HepG2 (cell line): Measurements from ENCODE around the gene ANGPTL5. TPM values are rescaled to one million over a fixed set of nuclear protein-coding genes. Genes with fewer than 3 reads are reported as not detected.

ENCODE experiments used
- BRF2 ChIP-seq: sonication (generic); formaldehyde crosslinking; IDR thresholded peaks from 2 replicates; pipeline ENCODE4 v1.8.1; 2022; ENCODE audit warnings: mild to moderate bottlenecking, missing genetic modification reagents
- CTCF ChIP-seq: sonication (generic); formaldehyde crosslinking; IDR thresholded peaks from 2 replicates; pipeline ENCODE4 v1.5.0; 2020; ENCODE audit warnings: mild to moderate bottlenecking, missing genetic modification reagents, moderate library complexity
- ETV6 ChIP-seq: sonication (generic); formaldehyde crosslinking; conservative IDR thresholded peaks from 2 replicates; pipeline ENCODE4 v1.4.0; 2020; ENCODE audit warnings: missing genetic modification reagents
- FOXO4 ChIP-seq: sonication (generic); formaldehyde crosslinking; conservative IDR thresholded peaks from 2 replicates; pipeline ENCODE4 v1.8.1; 2023; ENCODE audit warnings: missing genetic modification reagents
- NR2F1 ChIP-seq, 2 experiments: fragments of 450-650 bp in 1 of 2; formaldehyde crosslinking in 1 of 2; IDR thresholded peaks; 2 replicates each; pipeline versions ENCODE4 v1.5.0 to v1.6.1; 2016 to 2020; ENCODE audit warnings: mild to moderate bottlenecking in 1 of 2, missing compliant biosample characterization in 1 of 2, missing genetic modification reagents in 1 of 2, moderate library complexity in 1 of 2
- RARG ChIP-seq: sonication (generic); formaldehyde crosslinking; IDR thresholded peaks from 2 replicates; pipeline ENCODE4 v1.4.0; 2020; ENCODE audit warnings: low read depth, mild to moderate bottlenecking, missing genetic modification reagents
- SRY ChIP-seq: sonication (generic); formaldehyde crosslinking; IDR thresholded peaks from 2 replicates; pipeline ENCODE4 v1.8.0; 2022; ENCODE audit warnings: mild to moderate bottlenecking, missing genetic modification reagents
- TFAP4 ChIP-seq: sonication (generic); IDR thresholded peaks from 2 replicates; pipeline ENCODE4 v1.6.1; 2016; ENCODE audit warnings: low read depth, borderline replicate concordance
- ZFYVE20 ChIP-seq: sonication (generic); formaldehyde crosslinking; IDR thresholded peaks from 2 replicates; pipeline ENCODE4 v1.8.0; 2023; ENCODE audit warnings: low read depth, mild to moderate bottlenecking, moderate library complexity, missing genetic modification reagents, borderline replicate concordance
- ZMYM2 ChIP-seq: sonication (generic); formaldehyde crosslinking; IDR thresholded peaks from 2 replicates; pipeline ENCODE4 v1.8.0; 2022; ENCODE audit warnings: mild to moderate bottlenecking, missing genetic modification reagents
- ZNF549 ChIP-seq: sonication (generic); formaldehyde crosslinking; IDR thresholded peaks from 2 replicates; pipeline ENCODE4 v1.5.0; 2020; ENCODE audit warnings: missing genetic modification reagents
- ZSCAN30 ChIP-seq: sonication (generic); formaldehyde crosslinking; IDR thresholded peaks from 2 replicates; pipeline ENCODE4 v1.5.0; 2020; ENCODE audit warnings: mild to moderate bottlenecking, missing genetic modification reagents
- polyA plus RNA-seq, 8 experiments: library from polyadenylated mRNA; depleted of rRNA in 3 of 8; stranded (reverse) in 7 of 8; unstranded in 1 of 8; fragments of >200 nt; fragmentation: Illumina TruSeq in 4 of 8; extraction: Trizol in 4 of 8; gene quantifications; 2 replicates each; pipeline versions ENCODE4 v1.2.1 to v1.2.3, GENCODE V29; 2011 to 2016; ENCODE audit warnings: low read depth in 4 of 8, missing spikeins in 1 of 8, mixed read lengths in 1 of 8; ENCODE audit not compliant: insufficient read depth in 1 of 8
- total RNA-seq, 5 experiments: library from RNA; depleted of rRNA; stranded (reverse); fragments of >200 nt; fragmentation: Illumina TruSeq; extraction: Trizol; gene quantifications; 2 replicates each; pipeline ENCODE4 v1.2.3, GENCODE V29; 2016; ENCODE audit warnings: low read depth in 1 of 5
- TF ChIP-seq, protein P1 (sequence below): sonication (generic); formaldehyde crosslinking; IDR thresholded peaks from 2 replicates; pipeline ENCODE4 v1.8.0; 2022; ENCODE audit warnings: mild to moderate bottlenecking, missing genetic modification reagents, moderate library complexity
- TF ChIP-seq, protein P2 (sequence below): sonication (generic); formaldehyde crosslinking; IDR thresholded peaks from 2 replicates; pipeline ENCODE4 v1.4.0; 2020; ENCODE audit warnings: missing genetic modification reagents, low read depth, mild to moderate bottlenecking, borderline replicate concordance
- TF ChIP-seq, protein P3 (sequence below): sonication (generic); formaldehyde crosslinking; IDR thresholded peaks from 2 replicates; pipeline ENCODE4 v1.4.0; 2020; ENCODE audit warnings: missing genetic modification reagents; ENCODE audit errors: not compliant biosample characterization

ANGPTL5 gene
- total and polyA plus RNA-seq, 2 of the 13 experiments (the other 11 are each of a cell fraction or from before 2014, with no cell fraction given) = not detected

DNA sequence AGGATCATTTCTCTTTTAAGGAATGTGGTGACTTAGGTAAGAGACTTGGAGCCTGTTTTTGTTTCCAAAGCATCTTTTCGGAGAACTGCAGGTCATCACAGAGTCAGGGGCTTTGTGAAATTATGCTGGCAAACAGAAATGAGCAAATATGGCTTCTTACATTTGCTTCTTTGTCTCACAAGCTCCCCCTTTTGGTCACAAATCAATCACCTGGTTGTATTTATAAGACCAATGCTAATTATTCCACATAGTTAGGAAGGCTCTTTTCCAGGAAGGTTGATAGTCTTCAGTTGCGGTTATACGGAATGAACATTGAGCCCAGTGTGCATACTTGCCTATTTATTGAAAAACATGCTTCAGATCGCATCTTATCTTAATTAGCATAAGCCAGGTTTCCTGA, 36.1 kb downstream of the ANGPTL5 start (continued):
- TF ChIP-seq, protein P1, sequence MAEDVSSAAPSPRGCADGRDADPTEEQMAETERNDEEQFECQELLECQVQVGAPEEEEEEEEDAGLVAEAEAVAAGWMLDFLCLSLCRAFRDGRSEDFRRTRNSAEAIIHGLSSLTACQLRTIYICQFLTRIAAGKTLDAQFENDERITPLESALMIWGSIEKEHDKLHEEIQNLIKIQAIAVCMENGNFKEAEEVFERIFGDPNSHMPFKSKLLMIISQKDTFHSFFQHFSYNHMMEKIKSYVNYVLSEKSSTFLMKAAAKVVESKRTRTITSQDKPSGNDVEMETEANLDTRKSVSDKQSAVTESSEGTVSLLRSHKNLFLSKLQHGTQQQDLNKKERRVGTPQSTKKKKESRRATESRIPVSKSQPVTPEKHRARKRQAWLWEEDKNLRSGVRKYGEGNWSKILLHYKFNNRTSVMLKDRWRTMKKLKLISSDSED (CRISPR knock-in tag) = no peak
- TF ChIP-seq TFAP4 (peak; percentile 35; the same call in 1 of the 2 replicates), ZSCAN30 (CRISPR knock-in tag) (no peak), ZNF549 (CRISPR knock-in tag) (no peak), NR2F1 (CRISPR knock-in tag; IDR thresholded peaks at IDR 0.05) (no peak), ETV6 (CRISPR knock-in tag) (no peak), FOXO4 (no peak), SRY (CRISPR knock-in tag) (no peak), BRF2 (CRISPR knock-in tag) (no peak), CTCF (peak; percentile 67), ZMYM2 (CRISPR knock-in tag) (no peak), ZFYVE20 (CRISPR knock-in tag) (no peak), RARG (CRISPR knock-in tag) (no peak)
- TF ChIP-seq, protein P2, sequence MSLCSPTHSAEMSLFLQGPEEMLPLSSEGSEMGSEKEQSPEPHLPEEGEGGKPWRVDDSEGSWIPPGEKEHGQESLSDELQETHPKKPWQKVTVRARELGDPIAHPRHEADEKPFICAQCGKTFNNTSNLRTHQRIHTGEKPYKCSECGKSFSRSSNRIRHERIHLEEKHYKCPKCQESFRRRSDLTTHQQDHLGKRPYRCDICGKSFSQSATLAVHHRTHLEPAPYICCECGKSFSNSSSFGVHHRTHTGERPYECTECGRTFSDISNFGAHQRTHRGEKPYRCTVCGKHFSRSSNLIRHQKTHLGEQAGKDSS (CRISPR knock-in tag) = no peak
- TF ChIP-seq, protein P3, sequence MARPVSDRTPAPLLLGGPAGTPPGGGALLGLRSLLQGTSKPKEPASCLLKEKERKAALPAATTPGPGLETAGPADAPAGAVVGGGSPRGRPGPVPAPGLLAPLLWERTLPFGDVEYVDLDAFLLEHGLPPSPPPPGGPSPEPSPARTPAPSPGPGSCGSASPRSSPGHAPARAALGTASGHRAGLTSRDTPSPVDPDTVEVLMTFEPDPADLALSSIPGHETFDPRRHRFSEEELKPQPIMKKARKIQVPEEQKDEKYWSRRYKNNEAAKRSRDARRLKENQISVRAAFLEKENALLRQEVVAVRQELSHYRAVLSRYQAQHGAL (CRISPR knock-in tag) = no peak
